H9 (cell line): ENCODE data around the gene NPFF. TPM values are rescaled to one million over a fixed set of nuclear protein-coding genes. Genes with fewer than 3 reads are reported as not detected.

Experiments used
- DNase-seq: peaks from one replicate; pipeline ENCODE4 v3.0.0-alpha.2; 2017
- H2AFZ ChIP-seq: one replicate; pipeline ENCODE4 v1.6.1; 2013; ENCODE audit warnings: mild to moderate bottlenecking, low read length, control low read depth, moderate library complexity
- H2AK5ac ChIP-seq: 2 replicates; pipeline ENCODE4 v1.6.1; 2013; ENCODE audit warnings: low read length, control low read depth, mixed read lengths; ENCODE audit not compliant: insufficient read length
- H2BK120ac ChIP-seq: one replicate; pipeline ENCODE4 v1.6.1; 2013; ENCODE audit warnings: low read depth, mild to moderate bottlenecking, low read length, control low read depth, inconsistent platforms; ENCODE audit not compliant: poor library complexity, severe bottlenecking
- H2BK12ac ChIP-seq: 2 replicates; pipeline ENCODE4 v1.6.1; 2013; ENCODE audit warnings: low read length, control low read depth, mixed read lengths, low read depth; ENCODE audit not compliant: insufficient read length
- H2BK15ac ChIP-seq: 2 replicates; pipeline ENCODE4 v1.6.1; 2013; ENCODE audit warnings: low read depth, low read length, control low read depth
- H2BK20ac ChIP-seq: one replicate; pipeline ENCODE4 v1.6.1; 2013; ENCODE audit warnings: low read depth, mild to moderate bottlenecking, low read length, control low read depth, inconsistent platforms; ENCODE audit not compliant: poor library complexity, severe bottlenecking
- H2BK5ac ChIP-seq: 2 replicates; pipeline ENCODE4 v1.6.1; 2013; ENCODE audit warnings: low read length, control low read depth, mixed read lengths; ENCODE audit not compliant: insufficient read length
- H3K14ac ChIP-seq: 2 replicates; pipeline ENCODE4 v1.6.1; 2013; ENCODE audit warnings: low read length, control low read depth; ENCODE audit not compliant: insufficient read depth
- H3K18ac ChIP-seq: 2 replicates; pipeline ENCODE4 v1.6.1; 2013; ENCODE audit warnings: low read depth, mild to moderate bottlenecking, mixed read lengths, low read length, control low read depth; ENCODE audit not compliant: insufficient read length
- H3K23ac ChIP-seq: 2 replicates; pipeline ENCODE4 v1.6.1; 2013; ENCODE audit warnings: low read length, control low read depth, mixed read lengths, low read depth; ENCODE audit not compliant: insufficient read length
- H3K23me2 ChIP-seq: 2 replicates; pipeline ENCODE4 v1.6.1; 2013; ENCODE audit warnings: low read depth, mild to moderate bottlenecking, mixed read lengths, low read length, control low read depth; ENCODE audit not compliant: insufficient read length, poor library complexity, severe bottlenecking
- H3K27ac ChIP-seq: 2 replicates; pipeline ENCODE4 v1.5.1; 2013; ENCODE audit warnings: low read length, control low read depth, mixed read lengths, low read depth; ENCODE audit not compliant: insufficient read length
- H3K27me3 ChIP-seq: 2 replicates; pipeline ENCODE4 v1.6.1; 2013; ENCODE audit warnings: low read length, control low read depth, inconsistent platforms; ENCODE audit not compliant: insufficient read depth
- H3K4ac ChIP-seq: 2 replicates; pipeline ENCODE4 v1.6.1; 2013; ENCODE audit warnings: low read depth, mild to moderate bottlenecking, control low read depth, inconsistent platforms, low read length, moderate library complexity
- H3K4me1 ChIP-seq: 2 replicates; pipeline ENCODE4 v1.6.1; 2013; ENCODE audit warnings: low read length, control low read depth, inconsistent platforms; ENCODE audit not compliant: insufficient read depth
- H3K4me2 ChIP-seq: 2 replicates; pipeline ENCODE4 v1.6.1; 2013; ENCODE audit warnings: low read length, control low read depth, mixed read lengths; ENCODE audit not compliant: insufficient read length, insufficient read depth
- H3K56ac ChIP-seq: 2 replicates; pipeline ENCODE4 v1.6.1; 2013; ENCODE audit warnings: low read depth, mild to moderate bottlenecking, mixed read lengths, low read length, control low read depth; ENCODE audit not compliant: insufficient read length
- H3K79me1 ChIP-seq: 2 replicates; pipeline ENCODE4 v1.6.1; 2013; ENCODE audit warnings: low read depth, mild to moderate bottlenecking, moderate library complexity, low read length, control low read depth, inconsistent platforms; ENCODE audit not compliant: insufficient read depth, poor library complexity, severe bottlenecking
- H3K79me2 ChIP-seq: 2 replicates; pipeline ENCODE4 v1.6.1; 2013; ENCODE audit warnings: low read length, control low read depth, inconsistent platforms; ENCODE audit not compliant: insufficient read depth
- H3K9ac ChIP-seq: 2 replicates; pipeline ENCODE4 v1.6.1; 2013; ENCODE audit warnings: low read length, control low read depth, mixed read lengths; ENCODE audit not compliant: insufficient read length; ENCODE audit errors: extremely low read depth
- H3K9me3 ChIP-seq: one replicate; pipeline ENCODE4 v1.6.1; 2013; ENCODE audit warnings: low read depth, low read length, inconsistent platforms; ENCODE audit not compliant: control insufficient read depth
- H3T11ph ChIP-seq: one replicate; pipeline ENCODE4 v1.6.1; 2013; ENCODE audit warnings: mild to moderate bottlenecking, low read length, control low read depth, inconsistent platforms
- H4K20me1 ChIP-seq: one replicate; pipeline ENCODE4 v1.6.1; 2013; ENCODE audit not compliant: control insufficient read depth, insufficient read length, insufficient read depth
- H4K5ac ChIP-seq: 2 replicates; pipeline ENCODE4 v1.6.1; 2013; ENCODE audit warnings: low read depth, mild to moderate bottlenecking, mixed read lengths, low read length, control low read depth; ENCODE audit not compliant: insufficient read length
- H4K8ac ChIP-seq: replicated peaks from 2 replicates; pipeline ENCODE4 v1.6.1; 2013; ENCODE audit warnings: low read length, control low read depth, mixed read lengths, low read depth; ENCODE audit not compliant: insufficient read length
- H4K91ac ChIP-seq: 2 replicates; pipeline ENCODE4 v1.6.1; 2013; ENCODE audit warnings: low read depth, mild to moderate bottlenecking, moderate library complexity, mixed read lengths, low read length, control low read depth; ENCODE audit not compliant: insufficient read length
- H3K27ac Mint-ChIP-seq, 3 experiments: 2 replicates in 2 of 3; 3 replicates in 1 of 3; pipeline ENCODE4 v1.8.0; 2020 to 2021; ENCODE audit warnings: mixed read lengths in 3 of 3, mild to moderate bottlenecking in 1 of 3, moderate library complexity in 1 of 3
- H3K27me3 Mint-ChIP-seq: 2 replicates; pipeline ENCODE4 v1.8.0; 2021; ENCODE audit warnings: low read depth, mild to moderate bottlenecking, moderate library complexity, mixed read lengths
- H3K36me3 Mint-ChIP-seq, 3 experiments: 2 replicates in 2 of 3; 3 replicates in 1 of 3; pipeline ENCODE4 v1.8.0; 2020 to 2021; ENCODE audit warnings: low read depth in 3 of 3, mixed read lengths in 3 of 3; ENCODE audit not compliant: insufficient read depth in 1 of 3
- H3K4me1 Mint-ChIP-seq, 2 experiments: 2 replicates each; pipeline ENCODE4 v1.8.0; 2020; ENCODE audit warnings: mixed read lengths in 2 of 2
- H3K4me3 Mint-ChIP-seq, 2 experiments: 2 replicates in 1 of 2; 3 replicates in 1 of 2; pipeline ENCODE4 v1.8.0; 2020 to 2021; ENCODE audit warnings: mild to moderate bottlenecking in 2 of 2, mixed read lengths in 2 of 2, moderate library complexity in 1 of 2
- H3K9me3 Mint-ChIP-seq, 2 experiments: 2 replicates in 1 of 2; 3 replicates in 1 of 2; pipeline ENCODE4 v1.8.0; 2020; ENCODE audit warnings: mild to moderate bottlenecking in 2 of 2, mixed read lengths in 2 of 2, moderate library complexity in 1 of 2
- CTCF ChIP-seq: fragments of 200-600 bp; sonication (generic); conservative IDR thresholded peaks from 3 replicates; pipeline ENCODE4 v1.8.0; 2021; ENCODE audit warnings: antibody characterized with exemption, mild to moderate bottlenecking
- WGBS: extraction: QIAGEN DNeasy Blood & Tissue Kit; methylation state at CpG from one replicate; pipeline ENCODE4 v1.1.7; 2013; ENCODE audit warnings: missing lambda C conversion rate, low lambda C conversion rate, mixed read lengths; ENCODE audit not compliant: insufficient read length; ENCODE audit errors: extremely low coverage; 5-methylcytosine and 5-hydroxymethylcytosine counted together
- total RNA-seq: library from RNA; stranded (reverse); gene quantifications from 2 replicates; pipeline ENCODE4 v1.2.1, GENCODE V29; 2021

The NPFF gene
- total RNA-seq, 1 experiment from 2014 or later, result not detected

- no CpG with 5 or more reads among the region's 2 CpGs for WGBS
Observed at GRCh38 chr12:53551889-53552291, 44.6 kb upstream of the NPFF start.

More at GRCh38 chr12:53551889-53552291, 44.6 kb upstream of the NPFF start:
- H3K4me1 ChIP-seq, result no peaks in the 10 kb centered on the region
- no peak overlapping the region for H3K27ac ChIP-seq
- no peaks in the 10 kb centered on the region for H3K79me2 ChIP-seq
- no peaks in the 10 kb centered on the region for H4K20me1 ChIP-seq
- no peaks in the 10 kb centered on the region for H3K9me3 ChIP-seq
- no peaks in the 10 kb centered on the region for H3K79me1 ChIP-seq
- no peaks in the 10 kb centered on the region; a peak in 4 of 7 replicates for H3K36me3 Mint-ChIP-seq
- H2BK12ac ChIP-seq, result no peak overlapping the region
- no peak for DNase-seq
- H3K27me3 Mint-ChIP-seq, result no peaks in the 10 kb centered on the region; the same call in 1 of the 2 replicates
- H2BK5ac ChIP-seq, result no peak overlapping the region
- no peak overlapping the region; a peak in 1 of 7 replicates for H3K27ac Mint-ChIP-seq
- no peak overlapping the region for H4K8ac ChIP-seq
- H3K9me3 Mint-ChIP-seq, result no peaks in the 10 kb centered on the region; a peak in 1 of 5 replicates
- no peak overlapping the region for H3K14ac ChIP-seq
- H2BK120ac ChIP-seq, result no peak overlapping the region
- no peak overlapping the region for H4K5ac ChIP-seq
- no peak overlapping the region for H2BK20ac ChIP-seq
- H3K4me2 ChIP-seq, result no peak overlapping the region
- no peak overlapping the region for H3K23ac ChIP-seq
- H2BK15ac ChIP-seq, result no peak overlapping the region
- H2AFZ ChIP-seq, result no peak overlapping the region
- no peak overlapping the region for H3K4me3 Mint-ChIP-seq
- no peak overlapping the region for H3K56ac ChIP-seq
- no peaks in the 10 kb centered on the region for H3K23me2 ChIP-seq
- no peak for TF ChIP-seq CTCF
- no peaks in the 10 kb centered on the region for H3K27me3 ChIP-seq
- H3K18ac ChIP-seq, result no peak overlapping the region
- H3K4me1 Mint-ChIP-seq, result peaks cover 0 to 9% of the 10 kb centered on the region in 2 experiments; a peak in 1 of 4 replicates
- H3K4ac ChIP-seq, result no peak overlapping the region
- H3T11ph ChIP-seq, result no peak overlapping the region
- H3K9ac ChIP-seq, result no peak overlapping the region
- no peak overlapping the region for H4K91ac ChIP-seq
- no peak overlapping the region for H2AK5ac ChIP-seq
